Measurements from ENCODE around the gene C1QL2.

- no peak for TF ChIP-seq CTCF (IDR thresholded peaks at IDR 0.05; ENCODE audit: insufficient read depth, low read length)
- no peak for TF ChIP-seq SPI1 (IDR thresholded peaks at IDR 0.05; ENCODE audit: borderline replicate concordance, low read depth)
- no peak for TF ChIP-seq GABPA (IDR thresholded peaks at IDR 0.05; ENCODE audit: low read depth)
Observed at GRCh38 chr2:119123389-119123788, 35.2 kb downstream of the C1QL2 start.

Measured in HL-60 (cell line).